Thyroid gland (tissue), 4 donors: ENCODE data around the gene ZMYND10. TPM values are rescaled to one million over a fixed set of nuclear protein-coding genes. Genes with fewer than 3 reads are reported as not detected.

Experiments
- DNase-seq, 2 donors: peaks; one replicate each; pipeline ENCODE4 v3.0.0-alpha.2; 2019
- H3K27ac ChIP-seq, 3 donors: fragments of 200-600 bp; sonication (generic); 1 replicate in 2 of 3; 2 replicates in 1 of 3; pipeline ENCODE4 v1.5.1; 2016 to 2019; ENCODE audit warnings: mild to moderate bottlenecking in 1 of 3, moderate library complexity in 1 of 3
- H3K27me3 ChIP-seq: fragments of 200-600 bp; sonication (generic); one replicate; pipeline ENCODE4 v1.5.1; 2019
- H3K36me3 ChIP-seq, 2 donors: fragments of 200-600 bp; sonication (generic); one replicate each; pipeline ENCODE4 v1.5.1; 2016 to 2019
- H3K4me1 ChIP-seq, 2 donors: fragments of 200-600 bp; sonication (generic); one replicate each; pipeline ENCODE4 v1.5.1; 2017 to 2019
- H3K4me3 ChIP-seq, 3 donors: fragments of 200-600 bp; sonication (generic); replicated peaks in 1 of 3; 1 replicate in 2 of 3; 2 replicates in 1 of 3; pipeline ENCODE4 v1.5.1; 2016; ENCODE audit warnings: mild to moderate bottlenecking in 1 of 3
- H3K9me3 ChIP-seq: fragments of 200-600 bp; sonication (generic); one replicate; pipeline ENCODE4 v1.5.1; 2017
- POLR2A ChIP-seq, 2 donors: fragments of 450-650 bp; IDR thresholded peaks; one replicate each; pipeline ENCODE4 v1.6.1; 2017; ENCODE audit warnings: antibody characterized with exemption in 2 of 2, mild to moderate bottlenecking in 2 of 2, moderate library complexity in 1 of 2
- WGBS, 2 donors: methylation state at CpG; one replicate each; pipeline ENCODE4 v1.1.5; 2017; 5-methylcytosine and 5-hydroxymethylcytosine counted together
- intact Hi-C: fragments of 100-400 bp; cut with DNase I; formaldehyde crosslinking; loops from one replicate; pipeline ENCODE4 v1.15.1; 2023
- total RNA-seq, 4 donors: library from RNA; depleted of rRNA; stranded (reverse); fragments of >200 nt; gene quantifications; one replicate each; pipeline ENCODE4 v1.2.3, GENCODE V29; 2016
- TF ChIP-seq, protein P1 (sequence below), 6 experiments: fragments of 200-600 bp in 3 of 6; fragments of 450-650 bp in 3 of 6; sonication (generic) in 3 of 6; IDR thresholded peaks; one replicate each; pipeline ENCODE4 v1.5.1; 2016 to 2019; ENCODE audit warnings: antibody characterized with exemption in 6 of 6, mild to moderate bottlenecking in 2 of 6, inconsistent platforms in 1 of 6, moderate library complexity in 1 of 6

Gene ZMYND10
- total RNA-seq, 4 donors from 2014 or later: 3.6 to 8.1 (median 4.4) TPM

DNA sequence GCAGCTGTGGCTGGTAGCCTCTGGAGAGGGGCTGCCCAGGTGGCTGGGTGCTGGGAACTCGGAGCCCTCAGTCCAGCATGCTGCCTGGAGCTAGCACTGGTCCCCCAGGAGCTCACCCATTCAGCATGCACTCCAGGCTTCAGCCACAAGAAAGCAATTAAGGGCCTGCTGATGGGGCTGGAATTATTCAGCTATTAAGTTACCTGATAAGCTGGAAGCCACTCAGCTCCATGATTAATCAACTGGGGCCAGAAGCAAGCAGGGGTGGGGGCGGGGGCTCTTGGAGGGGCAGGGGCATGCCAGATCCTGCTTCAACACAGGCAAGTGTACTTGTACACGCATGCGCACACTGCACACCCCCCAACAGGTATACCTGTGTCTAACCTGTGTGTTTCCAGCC, 35.9 kb upstream of the ZMYND10 start:
- DNase-seq: peak; percentile 31 to 34
- no peak for TF ChIP-seq POLR2A (IDR thresholded peaks at IDR 0.05)
- Histone ChIP-seq H3K36me3 (no peaks in the 10 kb centered on the region), H3K4me1 (no peaks in the 10 kb centered on the region), H3K4me3 (no peak overlapping the region), H3K9me3 (no peaks in the 10 kb centered on the region), H3K27me3 (no peaks in the 10 kb centered on the region), H3K27ac (no peak overlapping the region)
- 58 to 70% methylated on average over 2 to 4 of the region's 4 CpGs for WGBS, 2 donors
- intact Hi-C loops: no loop called here

DNA sequence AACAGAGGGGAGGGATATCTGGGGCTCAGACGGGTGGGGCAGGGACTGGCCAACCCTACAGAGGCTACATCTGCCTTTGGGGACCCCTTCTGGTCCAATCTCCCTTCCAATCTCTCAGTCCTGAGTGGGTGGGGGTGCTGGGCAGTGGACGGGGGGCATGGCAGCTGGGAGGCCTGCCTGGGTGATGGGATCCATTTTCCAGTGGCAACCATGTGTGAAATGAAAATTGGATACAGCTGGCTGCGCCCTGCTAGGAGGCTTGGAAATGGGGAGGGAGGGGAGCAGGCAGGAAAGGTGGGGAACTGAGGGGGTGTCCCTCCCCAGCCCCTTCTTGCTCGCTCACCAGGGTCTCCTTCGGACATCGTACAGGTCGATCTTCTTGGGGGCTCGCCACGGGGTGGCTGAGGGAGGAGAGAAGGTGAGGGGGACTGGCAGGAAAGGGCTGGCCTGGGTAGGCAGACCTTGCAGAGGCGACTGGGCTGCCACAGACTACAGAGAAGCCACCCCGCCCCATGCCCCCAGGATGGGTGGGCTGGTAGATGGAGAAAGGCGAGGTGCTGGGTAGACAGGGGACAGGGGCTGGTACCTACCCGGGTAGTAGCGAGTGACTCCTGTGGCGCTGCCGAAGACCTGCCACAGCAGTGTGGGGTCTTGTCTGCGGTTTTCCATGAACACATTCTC, 35.0 kb upstream of the ZMYND10 start:
- TF ChIP-seq, protein P1, sequence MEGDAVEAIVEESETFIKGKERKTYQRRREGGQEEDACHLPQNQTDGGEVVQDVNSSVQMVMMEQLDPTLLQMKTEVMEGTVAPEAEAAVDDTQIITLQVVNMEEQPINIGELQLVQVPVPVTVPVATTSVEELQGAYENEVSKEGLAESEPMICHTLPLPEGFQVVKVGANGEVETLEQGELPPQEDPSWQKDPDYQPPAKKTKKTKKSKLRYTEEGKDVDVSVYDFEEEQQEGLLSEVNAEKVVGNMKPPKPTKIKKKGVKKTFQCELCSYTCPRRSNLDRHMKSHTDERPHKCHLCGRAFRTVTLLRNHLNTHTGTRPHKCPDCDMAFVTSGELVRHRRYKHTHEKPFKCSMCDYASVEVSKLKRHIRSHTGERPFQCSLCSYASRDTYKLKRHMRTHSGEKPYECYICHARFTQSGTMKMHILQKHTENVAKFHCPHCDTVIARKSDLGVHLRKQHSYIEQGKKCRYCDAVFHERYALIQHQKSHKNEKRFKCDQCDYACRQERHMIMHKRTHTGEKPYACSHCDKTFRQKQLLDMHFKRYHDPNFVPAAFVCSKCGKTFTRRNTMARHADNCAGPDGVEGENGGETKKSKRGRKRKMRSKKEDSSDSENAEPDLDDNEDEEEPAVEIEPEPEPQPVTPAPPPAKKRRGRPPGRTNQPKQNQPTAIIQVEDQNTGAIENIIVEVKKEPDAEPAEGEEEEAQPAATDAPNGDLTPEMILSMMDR (IDR thresholded peaks at IDR 0.05): no peak
- no peak for TF ChIP-seq POLR2A (IDR thresholded peaks at IDR 0.05)
- Histone ChIP-seq H3K4me1 (no peaks in the 10 kb centered on the region), H3K27me3 (no peaks in the 10 kb centered on the region), H3K36me3 (no peaks in the 10 kb centered on the region), H3K4me3 (no peak overlapping the region), H3K27ac (no peak overlapping the region), H3K9me3 (no peaks in the 10 kb centered on the region)
- intact Hi-C loops: no loop called here
- WGBS, 2 donors: 80 to 86% methylated on average over 14 to 17 of the region's 17 CpGs
- no peak for DNase-seq

DNA sequence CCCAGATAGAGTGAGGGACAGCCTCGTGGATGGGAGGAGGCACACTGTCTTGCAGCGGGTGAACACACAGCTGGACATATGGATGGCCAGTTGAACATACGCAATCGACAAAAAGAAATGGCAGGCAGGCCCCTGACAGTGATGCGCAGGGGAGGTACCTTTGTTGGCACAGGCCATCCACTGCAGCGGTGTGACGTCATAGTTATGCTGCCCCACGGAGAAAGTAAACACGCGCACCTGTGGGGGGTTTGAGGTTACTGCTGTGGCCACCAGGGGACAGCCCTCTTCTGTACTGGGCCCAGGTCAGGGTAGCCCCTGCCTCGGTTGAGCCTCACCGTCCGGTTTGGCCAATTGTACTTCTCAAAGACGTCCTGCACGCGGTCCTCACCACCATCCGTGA, 33.2 kb upstream of the ZMYND10 start:
- no peak overlapping the region for H3K27ac ChIP-seq
- 91 to 95% methylated on average over 10 to 17 of the region's 17 CpGs for WGBS, 2 donors
- H3K27me3 ChIP-seq: no peaks in the 10 kb centered on the region
- no peak overlapping the region for H3K4me3 ChIP-seq
- H3K36me3 ChIP-seq: no peaks in the 10 kb centered on the region
- H3K9me3 ChIP-seq: no peaks in the 10 kb centered on the region
- no peak for DNase-seq
- intact Hi-C loops: no loop called here
- no peaks in the 10 kb centered on the region for H3K4me1 ChIP-seq
- TF ChIP-seq POLR2A (IDR thresholded peaks at IDR 0.05): no peak
- TF ChIP-seq, protein P1 (IDR thresholded peaks at IDR 0.05): no peak

DNA sequence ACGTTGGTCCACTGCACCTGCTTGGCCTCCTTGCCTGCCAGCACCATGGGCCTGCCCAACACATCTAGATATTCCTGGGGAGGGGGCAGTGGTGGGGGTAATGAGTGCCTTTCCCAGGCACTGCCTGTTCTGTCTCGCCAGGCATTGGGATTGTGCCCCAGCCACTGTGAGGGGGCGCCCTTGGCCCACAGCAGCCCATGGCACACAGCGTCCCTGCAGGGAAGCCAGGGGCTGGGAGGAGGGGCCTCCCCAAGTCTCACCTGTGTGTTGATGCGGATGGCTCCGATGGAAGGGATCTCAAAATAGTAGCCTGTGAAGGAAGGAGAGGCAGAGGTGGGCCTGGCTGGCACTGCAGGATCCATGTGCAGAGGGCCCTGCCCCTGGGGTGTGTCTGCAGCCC, 32.5 kb upstream of the ZMYND10 start:
- no peaks in the 10 kb centered on the region for H3K36me3 ChIP-seq
- no peaks in the 10 kb centered on the region for H3K27me3 ChIP-seq
- no peak overlapping the region for H3K4me3 ChIP-seq
- no peak overlapping the region for H3K27ac ChIP-seq
- H3K9me3 ChIP-seq: no peaks in the 10 kb centered on the region
- TF ChIP-seq POLR2A (IDR thresholded peaks at IDR 0.05): no peak
- TF ChIP-seq, protein P1 (IDR thresholded peaks at IDR 0.05): no peak
- 77 to 92% methylated on average over 2 to 3 of the region's 6 CpGs for WGBS, 2 donors
- intact Hi-C loops: no loop called here
- DNase-seq: no peak
- H3K4me1 ChIP-seq: no peaks in the 10 kb centered on the region

DNA sequence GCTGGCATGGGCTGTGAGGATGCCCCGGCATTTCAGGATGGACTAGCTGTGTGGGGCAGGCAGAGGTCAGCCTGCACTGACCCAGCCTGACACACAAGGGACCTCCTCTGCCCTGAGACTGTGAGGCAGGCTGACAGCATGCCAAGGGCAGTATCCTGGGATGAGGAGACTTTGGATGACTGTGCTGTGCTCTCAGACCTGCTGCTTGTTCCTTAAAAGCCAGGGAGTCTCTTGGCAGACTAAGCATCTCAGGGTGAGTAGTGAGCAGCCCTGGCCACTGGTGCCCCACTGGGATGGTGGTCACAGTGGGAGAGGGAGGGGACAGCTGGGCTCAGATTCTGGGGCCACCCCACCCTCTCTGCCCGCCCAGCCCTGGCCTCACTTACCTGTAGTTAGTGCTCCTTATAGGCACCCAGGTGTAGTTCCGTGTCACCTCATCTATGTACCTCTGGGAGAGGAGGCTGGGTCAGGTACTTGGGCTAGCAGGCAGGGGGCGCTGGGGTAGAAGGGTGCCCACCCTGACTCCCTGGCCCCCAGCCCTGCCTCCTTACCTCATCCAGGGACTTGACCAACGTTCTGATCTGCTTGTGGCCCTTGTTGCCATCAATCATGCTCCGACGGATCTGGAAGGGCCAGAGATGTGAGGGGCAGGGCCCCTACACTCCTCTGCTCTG, 29.9 kb upstream of the ZMYND10 start:
- no peak for DNase-seq
- H3K4me3 ChIP-seq: no peak overlapping the region
- H3K4me1 ChIP-seq: no peaks in the 10 kb centered on the region
- H3K27ac ChIP-seq: no peak overlapping the region
- no peak for TF ChIP-seq POLR2A (IDR thresholded peaks at IDR 0.05)
- TF ChIP-seq, protein P1 (IDR thresholded peaks at IDR 0.05): no peak
- intact Hi-C loops: no loop called here
- H3K9me3 ChIP-seq: no peaks in the 10 kb centered on the region
- 72 to 81% methylated on average over 5 to 7 of the region's 7 CpGs for WGBS, 2 donors
- H3K27me3 ChIP-seq: no peaks in the 10 kb centered on the region
- H3K36me3 ChIP-seq: no peaks in the 10 kb centered on the region
